ENCODE data around the gene UROC1.

Gene UROC1

DNA sequence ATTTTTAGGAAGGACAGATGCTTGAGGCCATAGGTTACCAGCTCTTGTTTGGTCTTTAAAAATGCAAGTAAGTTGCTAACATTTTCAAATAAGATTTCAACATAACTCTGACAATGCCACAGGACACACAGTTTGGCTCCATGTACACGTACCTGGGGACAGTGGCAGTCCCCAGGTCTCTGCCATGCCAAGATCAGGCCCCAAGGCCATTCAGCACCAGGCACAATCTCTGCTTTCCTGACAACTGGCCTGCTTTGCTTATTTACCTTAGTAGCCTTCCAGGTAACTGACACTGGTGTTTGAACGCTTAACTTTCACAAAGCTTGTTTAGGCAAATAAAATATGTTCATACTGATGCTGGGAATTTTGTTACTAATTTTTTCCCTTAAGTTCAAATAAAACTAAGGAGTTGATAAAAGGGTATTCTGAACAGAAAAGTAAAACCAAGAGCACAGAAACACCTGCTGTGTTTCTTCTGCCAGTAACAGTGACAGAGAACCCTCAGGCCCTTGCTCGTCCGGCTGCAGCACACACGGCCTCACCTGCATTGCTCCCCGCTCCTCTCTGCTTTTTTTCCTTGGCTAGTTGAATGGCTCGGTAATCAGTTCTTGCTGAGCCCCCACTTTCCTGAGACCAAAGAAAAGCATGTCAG is 58.3 kb downstream of the UROC1 start:
- no peak for DNase-seq

DNA sequence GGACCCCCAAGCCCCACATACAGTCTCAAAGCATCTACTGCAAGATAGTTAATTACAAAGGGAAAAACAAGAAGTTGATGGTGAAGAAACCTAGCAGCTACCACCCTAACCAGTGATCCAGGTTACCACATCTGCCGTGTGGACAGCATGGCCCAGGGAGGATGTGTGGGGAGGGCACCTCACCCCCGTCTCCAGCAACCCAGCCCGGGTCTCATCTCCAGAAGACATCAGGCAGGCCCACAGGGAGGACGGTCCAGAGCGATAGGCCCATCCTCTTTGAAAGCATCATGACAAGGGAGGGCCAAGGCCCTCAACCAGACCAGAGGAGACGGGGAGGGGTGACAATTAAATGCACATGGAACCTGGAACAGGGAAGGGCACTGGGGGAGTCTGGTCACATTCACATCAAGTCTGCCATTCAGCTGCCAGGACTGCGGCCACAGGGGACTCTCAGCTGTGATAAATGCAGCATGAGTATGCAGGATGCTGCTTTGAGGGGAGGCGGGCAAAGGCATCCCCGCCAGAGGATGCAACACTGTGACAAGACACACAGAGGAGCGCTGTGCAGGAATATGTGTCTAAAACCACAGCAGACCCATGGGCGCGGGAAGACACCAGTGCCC is 60.7 kb downstream of the UROC1 start:
- peak; percentile 29 for DNase-seq

- peak; percentile 44 for DNase-seq
Measured at GRCh38 chr3:126456211-126456610, 61.4 kb downstream of the UROC1 start.

DNA sequence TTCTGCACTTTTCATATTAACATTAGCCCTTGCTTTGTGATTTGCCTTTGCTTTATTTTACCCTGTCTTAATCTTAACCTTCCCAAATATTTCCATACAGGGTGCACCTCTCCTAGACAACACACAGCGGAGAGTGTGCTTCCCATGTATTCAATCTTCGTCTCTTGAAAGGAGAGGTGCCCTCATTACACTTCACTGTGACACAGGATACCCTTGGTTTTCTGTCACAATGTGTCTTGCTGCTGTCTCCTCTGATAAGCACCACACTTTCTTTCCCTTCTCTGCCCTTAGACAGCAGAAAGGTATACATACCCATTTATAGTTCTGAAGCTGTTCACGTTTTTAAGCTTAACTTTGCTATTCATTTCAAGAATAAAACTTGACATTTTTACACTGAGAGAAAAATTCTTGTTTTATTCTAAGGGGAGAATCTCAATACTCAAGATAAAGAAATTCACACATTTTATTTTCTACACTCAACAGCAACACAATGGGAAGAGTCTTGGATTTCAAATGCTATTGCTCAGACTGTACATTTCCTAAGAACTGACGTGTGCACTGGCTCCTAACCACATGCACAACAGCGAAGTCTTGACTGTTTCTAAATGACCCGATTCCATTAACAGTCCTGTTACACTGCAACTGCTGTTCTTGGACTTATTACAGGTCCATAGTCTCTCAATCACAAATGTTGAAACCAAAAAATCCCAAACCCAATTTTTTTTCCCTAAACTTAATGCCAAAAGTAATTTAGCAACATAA is 63.0 kb downstream of the UROC1 start:
- no peak for DNase-seq

DNA sequence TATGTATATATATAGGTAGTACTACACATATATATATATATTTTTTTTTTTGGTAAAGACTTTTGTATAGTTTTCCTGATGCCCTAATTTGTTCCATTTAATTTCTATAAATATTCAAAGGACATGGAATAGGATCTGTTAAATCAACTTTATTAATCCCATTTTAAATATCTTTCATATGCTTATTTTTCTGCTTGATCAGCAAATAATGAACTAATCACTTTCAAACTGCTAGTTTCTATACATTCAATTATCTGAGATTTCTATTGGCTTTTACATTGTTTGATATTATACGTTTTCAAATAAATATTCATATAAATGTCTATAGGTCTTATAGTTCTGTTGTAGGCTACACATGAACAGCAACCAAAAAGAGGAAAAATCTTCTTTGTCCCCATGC is 63.5 kb downstream of the UROC1 start:
- DNase-seq: no peak

GRCh38 chr3:126452213-126452612 is 65.4 kb downstream of the UROC1 start:
- DNase-seq: peak; percentile 37

GRCh38 chr3:126451511-126451910 is 66.1 kb downstream of the UROC1 start:
- peak; percentile 43 for DNase-seq

DNA sequence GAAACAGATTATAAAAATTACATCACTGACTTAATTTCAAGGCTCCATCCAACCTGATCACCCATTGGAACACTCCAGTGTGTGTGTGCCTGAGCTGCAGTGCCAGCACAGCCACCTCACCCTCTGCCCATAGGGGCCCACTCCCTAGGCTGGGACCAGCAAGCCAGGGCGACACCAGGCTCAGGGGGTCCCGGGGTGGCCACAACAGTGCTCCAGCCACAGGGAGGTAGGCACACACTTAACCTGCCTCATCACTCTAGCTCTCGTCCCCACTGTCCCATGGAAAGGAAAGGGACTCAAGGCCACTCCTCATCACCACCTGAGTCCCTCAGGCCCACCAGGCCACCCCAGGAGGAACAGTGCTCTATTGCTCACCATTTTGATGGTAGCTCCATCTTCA is 66.8 kb downstream of the UROC1 start:
- peak; percentile 43 for DNase-seq

DNA sequence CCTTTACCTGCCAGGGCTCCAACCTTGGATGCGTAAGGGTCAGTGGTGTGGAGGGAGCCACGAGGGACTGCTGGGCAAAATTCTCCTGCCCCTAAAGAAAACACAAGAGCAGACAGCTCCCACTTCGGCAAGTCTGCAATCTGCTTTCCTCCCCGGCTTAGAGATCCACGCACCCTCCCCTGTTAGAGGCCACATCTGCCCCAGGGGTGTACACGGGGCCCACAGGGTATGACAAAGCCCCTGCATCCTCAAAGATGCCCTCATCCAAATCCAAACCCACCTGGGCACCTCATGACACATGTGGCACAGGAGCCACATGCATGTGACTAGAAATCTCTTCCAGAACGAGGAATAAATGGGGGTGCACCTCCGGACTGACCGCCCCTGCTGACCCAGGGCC is 67.4 kb downstream of the UROC1 start:
- peak; percentile 38 for DNase-seq

- peak; percentile 29 for DNase-seq
Measured at GRCh38 chr3:126449621-126450051, 67.9 kb downstream of the UROC1 start.

DNA sequence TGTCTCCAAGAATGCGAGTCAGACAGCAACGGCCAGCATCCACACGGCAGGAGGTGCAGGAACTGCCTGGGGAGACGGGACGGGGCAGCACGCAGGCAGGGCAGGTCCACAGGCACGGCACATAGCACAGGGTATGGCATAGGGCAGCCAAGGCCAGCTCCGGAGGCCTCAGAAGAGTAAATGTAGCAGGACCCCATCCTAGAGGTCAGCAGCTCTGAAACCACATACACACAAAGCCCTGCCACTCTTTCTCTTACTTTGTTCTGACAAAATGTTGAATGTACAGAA is 68.7 kb downstream of the UROC1 start:
- DNase-seq: peak; percentile 36

- DNase-seq: peak; percentile 38
Measured at GRCh38 chr3:126448136-126448892, 69.3 kb downstream of the UROC1 start.

DNA sequence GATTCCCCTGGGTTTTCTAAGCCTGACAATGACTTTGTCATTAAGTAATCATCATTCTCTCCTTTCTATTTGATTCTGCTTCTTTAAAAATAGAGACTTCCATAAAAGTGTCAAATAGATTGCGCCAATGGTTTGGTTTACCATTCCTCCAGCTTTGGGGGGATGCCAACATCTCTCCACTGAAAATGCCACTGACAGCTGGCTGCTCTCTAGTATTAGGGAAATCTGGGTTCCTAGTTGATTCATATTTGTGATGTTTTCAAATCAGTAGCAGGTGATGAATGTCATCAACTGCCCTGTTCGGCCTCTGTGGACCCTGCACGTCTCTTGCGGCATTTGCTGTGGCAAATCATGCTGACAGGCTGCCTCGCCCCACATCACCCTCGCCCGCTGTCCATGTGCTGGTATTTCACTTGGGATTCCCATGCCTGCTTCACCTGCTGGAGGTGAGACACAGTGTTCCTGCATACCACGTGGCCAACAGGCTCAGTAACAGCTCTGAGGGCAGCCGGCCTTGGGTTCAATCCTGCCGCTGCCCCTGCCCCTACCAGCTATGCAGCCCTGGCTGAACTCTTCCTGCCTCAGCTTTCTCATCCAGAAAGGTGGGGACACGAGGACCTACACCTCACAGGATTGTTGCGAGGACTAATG is 70.0 kb downstream of the UROC1 start:
- peak; percentile 37 for DNase-seq

- no peak for DNase-seq
Measured at GRCh38 chr3:126446791-126447190, 70.8 kb downstream of the UROC1 start.

DNA sequence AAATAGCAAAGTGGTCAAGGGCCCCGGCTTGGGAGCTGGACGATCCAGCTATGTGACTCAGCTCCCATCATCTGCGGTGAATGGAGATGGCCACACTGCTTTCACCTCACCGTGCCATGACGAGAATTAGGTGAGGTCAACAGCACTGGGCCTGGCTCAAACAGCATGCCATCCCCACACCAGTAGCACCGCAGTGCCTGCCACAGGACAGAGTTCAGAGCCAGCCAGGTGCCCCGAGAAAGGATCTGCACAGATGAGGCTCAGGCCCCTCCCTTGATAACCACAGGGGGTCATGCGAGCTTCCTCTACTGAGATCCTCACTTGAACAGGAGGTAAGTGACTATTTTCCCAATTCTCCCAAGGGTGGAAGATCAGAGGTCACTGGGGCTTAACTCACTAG is 71.3 kb downstream of the UROC1 start:
- peak; percentile 43 for DNase-seq

GRCh38 chr3:126445506-126445905 is 72.1 kb downstream of the UROC1 start:
- DNase-seq: peak; percentile 32

DNA sequence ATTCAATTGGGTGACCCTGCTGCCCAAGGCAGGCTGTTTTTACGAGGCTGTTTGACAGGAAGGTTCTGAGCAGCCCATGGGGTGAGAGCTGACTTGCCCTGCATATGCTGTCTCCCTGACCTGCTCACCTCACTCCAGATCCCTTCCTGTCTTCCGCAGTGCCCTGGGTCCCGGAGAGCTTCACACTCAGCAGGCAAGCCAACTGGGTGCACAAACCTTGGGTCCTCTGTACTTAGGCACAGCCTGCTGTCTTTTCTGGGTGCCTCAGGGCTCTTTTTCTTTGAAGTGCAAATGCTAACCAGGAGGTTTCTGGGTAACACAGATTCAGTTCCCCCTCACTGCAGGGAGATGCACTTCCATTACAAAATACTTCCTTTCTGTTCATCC is 74.7 kb downstream of the UROC1 start:
- DNase-seq: peak; percentile 64

DNA sequence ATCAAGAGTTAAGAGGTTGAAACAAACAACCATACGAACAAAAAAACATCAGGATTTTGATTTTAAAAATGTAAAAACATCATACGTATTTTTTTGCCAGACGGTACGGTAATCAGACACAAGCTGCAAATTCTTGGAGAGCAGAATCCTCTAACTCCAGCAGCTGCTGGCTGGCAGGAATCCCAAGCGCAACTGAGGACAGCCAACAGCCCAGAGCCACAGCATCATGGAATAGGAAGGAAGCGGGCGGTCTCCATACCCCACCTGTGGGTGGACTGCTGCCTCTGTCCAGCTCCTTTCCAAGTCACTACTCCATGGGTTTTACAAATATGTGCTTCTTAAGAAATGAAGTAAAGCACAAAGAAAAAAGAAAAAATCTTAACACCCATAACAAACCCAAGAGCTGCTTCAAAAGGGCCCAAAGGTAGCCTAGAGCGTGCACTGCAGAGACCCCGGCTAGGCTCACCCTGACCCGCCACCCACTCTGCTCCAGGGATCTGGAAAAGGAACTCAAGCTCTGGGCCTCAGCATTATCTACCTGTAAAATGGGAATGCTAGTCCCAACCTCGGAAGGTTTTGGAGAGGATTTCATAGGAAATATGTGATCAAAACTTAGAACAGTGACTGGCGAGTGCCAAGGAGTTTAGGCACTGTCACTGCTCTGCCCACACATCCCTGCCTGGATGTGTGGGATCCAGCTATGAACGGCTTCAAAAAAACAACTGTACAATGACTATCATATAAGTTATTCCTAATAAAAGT is 75.3 kb downstream of the UROC1 start:
- DNase-seq: no peak

DNA sequence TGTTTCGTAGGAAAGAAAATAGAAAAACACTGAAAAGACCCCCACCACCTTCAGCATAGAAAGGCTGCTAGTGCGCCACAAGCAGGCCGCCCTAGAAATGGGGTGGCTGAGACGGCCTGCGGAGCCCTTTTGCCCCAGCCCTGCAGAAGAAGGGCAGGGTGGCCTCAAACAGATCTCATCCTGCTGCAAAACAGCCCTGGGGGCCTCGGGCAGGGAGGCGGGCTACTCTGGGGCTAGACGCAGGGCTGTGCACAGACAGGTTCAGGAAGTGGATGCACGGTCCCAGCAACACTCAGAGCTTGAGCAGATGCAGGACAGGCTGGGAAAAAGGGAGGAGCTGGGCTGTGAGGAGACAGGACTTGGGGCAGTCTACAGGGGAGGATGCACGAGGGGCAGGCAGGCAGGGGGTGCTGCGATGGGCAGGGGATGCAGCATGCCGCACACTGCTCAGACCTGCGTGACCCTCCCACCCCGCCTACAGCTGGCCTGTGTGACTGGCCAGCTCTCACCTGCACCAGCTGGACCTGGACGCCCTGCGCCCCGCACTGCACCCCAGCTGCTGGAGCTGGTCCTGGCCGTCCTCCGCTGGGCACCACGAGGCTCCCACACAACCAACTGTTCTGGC is 76.2 kb downstream of the UROC1 start:
- peak; percentile 56 for DNase-seq

- no peak for DNase-seq
Measured at GRCh38 chr3:126440709-126440995, 76.9 kb downstream of the UROC1 start.

DNA sequence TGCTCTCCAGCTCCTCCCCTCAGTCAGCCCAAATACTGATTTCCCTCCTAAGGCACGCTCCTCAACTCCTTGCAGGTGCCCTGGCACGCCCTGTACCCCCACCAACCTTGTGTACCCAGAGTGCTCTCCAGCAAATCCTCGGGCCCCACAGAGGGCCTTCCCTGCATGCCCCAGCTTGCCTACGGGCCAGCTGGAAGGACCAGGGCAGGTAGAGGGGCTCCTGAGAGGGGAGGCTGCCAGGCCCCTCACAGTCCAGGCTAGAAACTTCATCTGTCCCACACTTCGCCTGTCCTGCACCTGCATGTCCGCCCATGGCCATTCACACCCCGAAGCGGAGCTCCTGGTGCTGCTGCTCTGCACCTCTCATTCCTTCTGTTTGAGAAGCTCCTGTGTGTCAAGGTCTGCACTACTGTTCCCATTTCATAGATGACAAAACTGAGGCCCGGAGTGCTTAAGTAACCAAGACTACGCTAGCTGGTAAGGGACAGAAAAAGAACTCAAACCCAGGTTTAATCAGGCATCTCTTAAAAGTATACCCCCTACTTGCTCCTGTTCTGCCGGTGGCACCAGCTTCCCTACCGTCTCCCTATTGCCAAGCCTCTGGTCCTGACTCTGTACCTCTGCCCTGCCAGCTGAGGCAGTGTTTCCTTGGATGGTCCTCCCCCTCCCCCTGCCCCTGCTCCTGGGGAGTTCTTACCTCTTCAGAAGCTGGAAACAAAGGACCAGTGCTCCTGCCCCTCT is 77.4 kb downstream of the UROC1 start:
- DNase-seq: no peak

Data from islet precursor cell (in vitro differentiated cells).